PC-3 (cell line): ENCODE data around the gene OPN1SW. TPM values are rescaled to one million over a fixed set of nuclear protein-coding genes. Genes with fewer than 3 reads are reported as not detected.

Source experiments
- ATAC-seq: fragments of 200-7000 bp; cut with Tn5 transposase; 2 replicates; pipeline ENCODE4 v1.9.1; 2020; ENCODE audit warnings: mild to moderate bottlenecking, moderate library complexity
- BruUV-seq: library from RNA; stranded (reverse); fragments of 400-500 nt; replicated peaks from 2 replicates; lab custom pipeline; 2021; lab: Mats Ljungman, UMichigan
- CTCF ChIA-PET: fragments of 300-600 bp; sonication (Branson Sonifier 250); formaldehyde crosslinking; loops from one replicate; lab custom pipeline; 2022; ENCODE audit warnings: antibody characterized with exemption; lab: Charles Lee
- POLR2A ChIA-PET: fragments of 300-600 bp; sonication (Branson Sonifier 250); formaldehyde crosslinking; loops from one replicate; lab custom pipeline; 2022; ENCODE audit warnings: antibody characterized with exemption; ENCODE audit not compliant: unreplicated experiment; lab: Charles Lee
- DNase-seq: peaks from one replicate; pipeline ENCODE4 v3.0.0-alpha.2; 2015
- H2AFZ ChIP-seq: fragments of 300-600 bp; sonication (generic); 2 replicates; pipeline ENCODE4 v1.6.0; 2016; ENCODE audit warnings: antibody characterized with exemption, low read length
- H3F3A ChIP-seq: fragments of 300-600 bp; sonication (generic); one replicate; pipeline ENCODE4 v1.6.0; 2017; ENCODE audit warnings: antibody characterized with exemption, low read length, control low read depth, mild to moderate bottlenecking; ENCODE audit not compliant: unreplicated experiment
- H3K27ac ChIP-seq: fragments of 300-600 bp; sonication (generic); 2 replicates; pipeline ENCODE4 v1.5.1; 2016; ENCODE audit warnings: mild to moderate bottlenecking, low read length
- H3K27me3 ChIP-seq: fragments of 300-600 bp; sonication (generic); 2 replicates; pipeline ENCODE4 v1.6.1; 2016; ENCODE audit warnings: low read length, mixed read lengths
- H3K36me3 ChIP-seq: fragments of 300-600 bp; sonication (generic); 2 replicates; pipeline ENCODE4 v1.6.1; 2016; ENCODE audit warnings: low read depth, mixed run types, low read length, mixed read lengths
- H3K4me1 ChIP-seq: fragments of 300-600 bp; sonication (generic); 2 replicates; pipeline ENCODE4 v1.5.1; 2016; ENCODE audit warnings: low read length; ENCODE audit not compliant: insufficient read depth
- H3K4me2 ChIP-seq: fragments of 300-600 bp; sonication (generic); 2 replicates; pipeline ENCODE4 v1.6.0; 2016; ENCODE audit warnings: low read length
- H3K4me3 ChIP-seq: fragments of 300-600 bp; sonication (generic); 2 replicates; pipeline ENCODE4 v1.5.1; 2016; ENCODE audit warnings: mild to moderate bottlenecking, low read length, mixed read lengths
- H3K79me2 ChIP-seq: fragments of 300-600 bp; sonication (generic); 2 replicates; pipeline ENCODE4 v1.6.1; 2017; ENCODE audit warnings: low read length, mixed read lengths
- H3K9ac ChIP-seq: fragments of 300-600 bp; sonication (generic); 2 replicates; pipeline ENCODE4 v1.6.0; 2016; ENCODE audit warnings: mild to moderate bottlenecking, low read length
- H3K9me2 ChIP-seq: fragments of 300-600 bp; sonication (generic); replicated peaks from 2 replicates; pipeline ENCODE4 v1.6.1; 2016; ENCODE audit warnings: mixed run types, low read length, mixed read lengths
- H3K9me3 ChIP-seq: fragments of 300-600 bp; sonication (generic); 2 replicates; pipeline ENCODE4 v1.6.1; 2016; ENCODE audit warnings: low read length, mixed read lengths
- H4K20me1 ChIP-seq: fragments of 300-600 bp; sonication (generic); 2 replicates; pipeline ENCODE4 v1.6.1; 2016; ENCODE audit warnings: low read length, mixed read lengths
- CTCF ChIP-seq: fragments of 300-600 bp; sonication (generic); conservative IDR thresholded peaks from 2 replicates; pipeline ENCODE4 v1.5.1; 2017; ENCODE audit warnings: antibody characterized with exemption, low read depth, mild to moderate bottlenecking, low read length
- EZH2 ChIP-seq: fragments of 300-600 bp; sonication (generic); IDR thresholded peaks from one replicate; pipeline ENCODE4 v1.6.1; 2017; ENCODE audit warnings: antibody characterized with exemption, mild to moderate bottlenecking, low read length; ENCODE audit not compliant: unreplicated experiment
- EZH2phosphoT487 ChIP-seq: fragments of 300-600 bp; sonication (generic); IDR thresholded peaks from 2 replicates; pipeline ENCODE4 v1.6.1; 2018; ENCODE audit warnings: mild to moderate bottlenecking, antibody characterized with exemption, low read length, borderline replicate concordance
- intact Hi-C: fragments of 100-400 bp; cut with micrococcal nuclease; formaldehyde crosslinking; loops from 2 replicates; pipeline ENCODE4 v1.9.0; 2023
- total RNA-seq: library from RNA; depleted of rRNA; stranded (reverse); fragments of >200 nt; gene quantifications from 2 replicates; pipeline ENCODE4 v1.2.3, GENCODE V29; 2014

OPN1SW gene
- total RNA-seq, 1 experiment from 2014 or later, result not detected

- POLR2A ChIA-PET, result no interaction called here
These were observed 673 bp downstream of the OPN1SW start for GRCh38 chr7:128774921-128775320.

GRCh38 chr7:128774029-128774689 is 1.4 kb downstream of the OPN1SW start:
- H3K9me3 ChIP-seq, result no peaks in the 10 kb centered on the region
- DNase-seq (no peak), ATAC-seq (peak; percentile 20)
- H3K9me2 ChIP-seq, result no peaks in the 10 kb centered on the region
- no peaks in the 10 kb centered on the region for H3K27me3 ChIP-seq
- no peaks in the 10 kb centered on the region for H4K20me1 ChIP-seq
- intact Hi-C loops, result no loop called here
- TF ChIP-seq CTCF (no peak), EZH2phosphoT487 (no peak), EZH2 (no peak)
- peaks cover 3% of the 10 kb centered on the region for H3F3A ChIP-seq
- H3K36me3 ChIP-seq, result peaks cover 27% of the 10 kb centered on the region
- no peak overlapping the region for H3K9ac ChIP-seq
- no peaks in the 10 kb centered on the region for H3K4me1 ChIP-seq
- CTCF ChIA-PET, result no interaction called here
- POLR2A ChIA-PET, result no interaction called here
- no peak overlapping the region for H3K4me3 ChIP-seq
- no peak overlapping the region for H2AFZ ChIP-seq
- no peaks in the 10 kb centered on the region for H3K79me2 ChIP-seq
- no peak overlapping the region for H3K27ac ChIP-seq
- no peak overlapping the region for H3K4me2 ChIP-seq
- BruUV-seq, result no TSS peak

More at GRCh38 chr7:128774921-128775320, 673 bp downstream of the OPN1SW start:
- Histone ChIP-seq H4K20me1 (no peaks in the 10 kb centered on the region), H3K4me2 (no peak overlapping the region), H3K9me2 (no peaks in the 10 kb centered on the region), H3K9me3 (no peaks in the 10 kb centered on the region), H3K36me3 (peaks cover 19% of the 10 kb centered on the region), H3K9ac (no peak overlapping the region), H3K4me3 (no peak overlapping the region), H2AFZ (no peak overlapping the region), H3K27me3 (no peaks in the 10 kb centered on the region), H3F3A (peaks cover 3% of the 10 kb centered on the region), H3K27ac (no peak overlapping the region), H3K79me2 (no peaks in the 10 kb centered on the region), H3K4me1 (no peaks in the 10 kb centered on the region)
- CTCF ChIA-PET, result no interaction called here
- intact Hi-C loops, result no loop called here
- ATAC-seq (peak; percentile 61), DNase-seq (no peak)
- no peak for TF ChIP-seq EZH2phosphoT487
- no peak for TF ChIP-seq EZH2
- no peak for TF ChIP-seq CTCF
- BruUV-seq, result TSS peak; percentile 0

- DNase-seq, result no peak
- intact Hi-C loops, result no loop called here
- no peak overlapping the region for H3K9ac ChIP-seq
- no TSS peak for BruUV-seq
- TF ChIP-seq EZH2 (no peak), CTCF (no peak), EZH2phosphoT487 (no peak)
- peaks cover 32% of the 10 kb centered on the region for H3K36me3 ChIP-seq
- no peaks in the 10 kb centered on the region for H3K27me3 ChIP-seq
- H3K9me3 ChIP-seq, result no peaks in the 10 kb centered on the region
- ChIA-PET POLR2A (no interaction called here), CTCF (no interaction called here)
- no peaks in the 10 kb centered on the region for H3K9me2 ChIP-seq
- H3K79me2 ChIP-seq, result no peaks in the 10 kb centered on the region
- no peaks in the 10 kb centered on the region for H3K4me1 ChIP-seq
- ATAC-seq, result no peak
- H4K20me1 ChIP-seq, result no peaks in the 10 kb centered on the region
- peaks cover 3% of the 10 kb centered on the region for H3F3A ChIP-seq
- no peak overlapping the region for H2AFZ ChIP-seq
- no peak overlapping the region for H3K4me2 ChIP-seq
- no peak overlapping the region for H3K27ac ChIP-seq
- H3K4me3 ChIP-seq, result no peak overlapping the region
These were observed 2.0 kb downstream of the OPN1SW start for GRCh38 chr7:128773604-128774003.
